WTC11 (cell line): ENCODE results near the gene SLC25A38. TPM values are rescaled to one million over a fixed set of nuclear protein-coding genes. Genes with fewer than 3 reads are reported as not detected.
A peak's percentile ranks its signal among the peaks of the same experiment; 100 is the strongest.

Experiments used
- CBFB ChIP-seq: sonication (generic); formaldehyde crosslinking; IDR thresholded peaks from 2 replicates; pipeline ENCODE4 v1.8.1; 2022; ENCODE audit warnings: mild to moderate bottlenecking, low read depth, missing genetic modification reagents
- EMX1 ChIP-seq: fragments of 250-450 bp; sonication (Bioruptor Pico); IDR thresholded peaks from 2 replicates; pipeline ENCODE4 v1.8.0; 2021; ENCODE audit warnings: mild to moderate bottlenecking
- FOXK1 ChIP-seq: sonication (generic); formaldehyde crosslinking; IDR thresholded peaks from 2 replicates; pipeline ENCODE4 v1.8.0; 2022; ENCODE audit warnings: mild to moderate bottlenecking, moderate library complexity, missing genetic modification reagents
- FOXP1 ChIP-seq: sonication (generic); formaldehyde crosslinking; IDR thresholded peaks from 2 replicates; pipeline ENCODE4 v1.8.0; 2022; ENCODE audit warnings: missing genetic modification reagents, mild to moderate bottlenecking, moderate library complexity, borderline replicate concordance
- GABPB1 ChIP-seq: sonication (generic); formaldehyde crosslinking; IDR thresholded peaks from 2 replicates; pipeline ENCODE4 v1.8.1; 2023; ENCODE audit warnings: mild to moderate bottlenecking, missing genetic modification reagents
- IRF2 ChIP-seq: sonication (generic); formaldehyde crosslinking; IDR thresholded peaks from 2 replicates; pipeline ENCODE4 v1.8.0; 2022; ENCODE audit warnings: low read depth, missing genetic modification reagents, borderline replicate concordance
- JAZF1 ChIP-seq: fragments of 250-450 bp; sonication (Bioruptor Pico); IDR thresholded peaks from 2 replicates; pipeline ENCODE4 v1.9.0; 2021; ENCODE audit warnings: moderate library complexity, mild to moderate bottlenecking, inconsistent platforms
- NFATC4 ChIP-seq: fragments of 250-450 bp; sonication (Bioruptor Pico); IDR thresholded peaks from 2 replicates; pipeline ENCODE4 v1.9.0; 2021; ENCODE audit warnings: mild to moderate bottlenecking
- NR1H2 ChIP-seq: sonication (generic); formaldehyde crosslinking; IDR thresholded peaks from 2 replicates; pipeline ENCODE4 v1.9.0; 2021; ENCODE audit warnings: mild to moderate bottlenecking, moderate library complexity, missing genetic modification reagents
- OVOL2 ChIP-seq: fragments of 250-450 bp; sonication (Bioruptor Pico); IDR thresholded peaks from 2 replicates; pipeline ENCODE4 v1.9.0; 2021; ENCODE audit warnings: mild to moderate bottlenecking, borderline replicate concordance
- PRRX2 ChIP-seq: fragments of 250-450 bp; sonication (Bioruptor Pico); IDR thresholded peaks from 2 replicates; pipeline ENCODE4 v1.8.0; 2021; ENCODE audit warnings: mild to moderate bottlenecking
- RORB ChIP-seq: fragments of 250-450 bp; sonication (Bioruptor Pico); IDR thresholded peaks from 2 replicates; pipeline ENCODE4 v1.9.0; 2021; ENCODE audit warnings: mild to moderate bottlenecking
- SMAD4 ChIP-seq: sonication (generic); formaldehyde crosslinking; IDR thresholded peaks from 2 replicates; pipeline ENCODE4 v1.8.0; 2022; ENCODE audit warnings: mild to moderate bottlenecking, missing genetic modification reagents
- ZNF138 ChIP-seq: sonication (generic); formaldehyde crosslinking; conservative IDR thresholded peaks from 2 replicates; pipeline ENCODE4 v1.8.1; 2022; ENCODE audit warnings: mild to moderate bottlenecking, moderate library complexity, missing genetic modification reagents
- ZNF671 ChIP-seq: fragments of 250-450 bp; sonication (Bioruptor Pico); IDR thresholded peaks from 2 replicates; pipeline ENCODE4 v1.8.0; 2021; ENCODE audit warnings: mild to moderate bottlenecking
- total RNA-seq: library from RNA; stranded (reverse); gene quantifications from 3 replicates; pipeline ENCODE4 v1.2.3, GENCODE V29; 2021
- TF ChIP-seq, protein P1 (sequence below): sonication (generic); formaldehyde crosslinking; IDR thresholded peaks from 2 replicates; pipeline ENCODE4 v1.8.0; 2022; ENCODE audit warnings: mild to moderate bottlenecking, missing genetic modification reagents
- TF ChIP-seq, protein P2 (sequence below): sonication (generic); formaldehyde crosslinking; IDR thresholded peaks from 2 replicates; pipeline ENCODE4 v1.8.0; 2022; ENCODE audit warnings: mild to moderate bottlenecking, missing genetic modification reagents
- TF ChIP-seq, protein P3 (sequence below): sonication (generic); formaldehyde crosslinking; IDR thresholded peaks from 2 replicates; pipeline ENCODE4 v1.8.1; 2022; ENCODE audit warnings: mild to moderate bottlenecking, missing genetic modification reagents, moderate library complexity, borderline replicate concordance
- TF ChIP-seq, protein P4 (sequence below): sonication (generic); formaldehyde crosslinking; IDR thresholded peaks from 2 replicates; pipeline ENCODE4 v1.8.0; 2023; ENCODE audit warnings: mild to moderate bottlenecking, missing genetic modification reagents
- TF ChIP-seq, protein P5 (sequence below): sonication (generic); formaldehyde crosslinking; IDR thresholded peaks from 2 replicates; pipeline ENCODE4 v1.8.1; 2022; ENCODE audit warnings: mild to moderate bottlenecking, moderate library complexity, missing genetic modification reagents
- TF ChIP-seq, protein P6 (sequence below): sonication (generic); formaldehyde crosslinking; IDR thresholded peaks from 2 replicates; pipeline ENCODE4 v1.8.1; 2023; ENCODE audit warnings: mild to moderate bottlenecking, moderate library complexity, missing genetic modification reagents
- TF ChIP-seq, protein P7 (sequence below): sonication (generic); formaldehyde crosslinking; IDR thresholded peaks from 2 replicates; pipeline ENCODE4 v1.8.1; 2022; ENCODE audit warnings: low read depth, missing genetic modification reagents, borderline replicate concordance

The SLC25A38 gene
- total RNA-seq, 1 experiment from 2014 or later = 34.9 TPM

DNA sequence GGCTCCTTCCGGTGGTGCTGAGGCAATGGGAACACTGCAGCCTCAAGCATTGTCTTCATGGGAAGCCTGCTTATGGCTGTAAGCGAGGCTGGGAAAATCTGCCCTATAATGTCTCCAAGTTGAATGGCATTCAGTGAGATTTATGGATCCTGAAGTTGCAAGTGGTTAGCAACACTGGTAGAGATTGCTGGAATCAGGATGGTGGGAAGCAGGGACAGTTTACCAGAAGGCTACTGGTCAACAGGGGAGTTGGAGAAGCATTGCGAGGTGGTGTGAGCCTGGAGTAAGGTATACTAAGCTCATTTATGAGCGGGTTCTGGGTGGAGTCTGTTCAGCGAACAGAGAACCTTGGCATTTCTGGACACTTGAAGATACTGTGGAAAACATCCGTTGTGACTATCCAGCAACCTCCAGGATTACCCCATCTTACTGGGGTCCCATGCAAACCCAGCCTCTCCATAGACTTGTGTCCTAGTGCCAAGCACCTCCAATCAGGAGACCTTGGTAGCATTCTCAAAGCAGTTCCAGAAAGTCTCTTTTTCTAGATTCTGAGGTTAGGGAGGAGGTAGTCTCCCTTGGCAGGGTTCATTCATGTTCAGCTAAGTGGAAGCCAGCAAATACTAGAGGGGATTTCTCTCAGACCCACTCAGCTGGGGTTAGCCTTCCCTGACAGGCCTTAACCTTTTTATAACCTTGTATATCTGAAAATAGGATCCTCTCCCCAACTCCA is 30.7 kb downstream of the SLC25A38 start (continued):
- TF ChIP-seq, protein P1, sequence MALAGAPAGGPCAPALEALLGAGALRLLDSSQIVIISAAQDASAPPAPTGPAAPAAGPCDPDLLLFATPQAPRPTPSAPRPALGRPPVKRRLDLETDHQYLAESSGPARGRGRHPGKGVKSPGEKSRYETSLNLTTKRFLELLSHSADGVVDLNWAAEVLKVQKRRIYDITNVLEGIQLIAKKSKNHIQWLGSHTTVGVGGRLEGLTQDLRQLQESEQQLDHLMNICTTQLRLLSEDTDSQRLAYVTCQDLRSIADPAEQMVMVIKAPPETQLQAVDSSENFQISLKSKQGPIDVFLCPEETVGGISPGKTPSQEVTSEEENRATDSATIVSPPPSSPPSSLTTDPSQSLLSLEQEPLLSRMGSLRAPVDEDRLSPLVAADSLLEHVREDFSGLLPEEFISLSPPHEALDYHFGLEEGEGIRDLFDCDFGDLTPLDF (CRISPR knock-in tag) = no peak
- TF ChIP-seq, protein P2, sequence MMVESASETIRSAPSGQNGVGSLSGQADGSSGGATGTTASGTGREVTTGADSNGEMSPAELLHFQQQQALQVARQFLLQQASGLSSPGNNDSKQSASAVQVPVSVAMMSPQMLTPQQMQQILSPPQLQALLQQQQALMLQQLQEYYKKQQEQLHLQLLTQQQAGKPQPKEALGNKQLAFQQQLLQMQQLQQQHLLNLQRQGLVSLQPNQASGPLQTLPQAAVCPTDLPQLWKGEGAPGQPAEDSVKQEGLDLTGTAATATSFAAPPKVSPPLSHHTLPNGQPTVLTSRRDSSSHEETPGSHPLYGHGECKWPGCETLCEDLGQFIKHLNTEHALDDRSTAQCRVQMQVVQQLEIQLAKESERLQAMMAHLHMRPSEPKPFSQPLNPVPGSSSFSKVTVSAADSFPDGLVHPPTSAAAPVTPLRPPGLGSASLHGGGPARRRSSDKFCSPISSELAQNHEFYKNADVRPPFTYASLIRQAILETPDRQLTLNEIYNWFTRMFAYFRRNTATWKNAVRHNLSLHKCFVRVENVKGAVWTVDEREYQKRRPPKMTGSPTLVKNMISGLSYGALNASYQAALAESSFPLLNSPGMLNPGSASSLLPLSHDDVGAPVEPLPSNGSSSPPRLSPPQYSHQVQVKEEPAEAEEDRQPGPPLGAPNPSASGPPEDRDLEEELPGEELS (CRISPR knock-in tag) = no peak
- TF ChIP-seq, protein P3, sequence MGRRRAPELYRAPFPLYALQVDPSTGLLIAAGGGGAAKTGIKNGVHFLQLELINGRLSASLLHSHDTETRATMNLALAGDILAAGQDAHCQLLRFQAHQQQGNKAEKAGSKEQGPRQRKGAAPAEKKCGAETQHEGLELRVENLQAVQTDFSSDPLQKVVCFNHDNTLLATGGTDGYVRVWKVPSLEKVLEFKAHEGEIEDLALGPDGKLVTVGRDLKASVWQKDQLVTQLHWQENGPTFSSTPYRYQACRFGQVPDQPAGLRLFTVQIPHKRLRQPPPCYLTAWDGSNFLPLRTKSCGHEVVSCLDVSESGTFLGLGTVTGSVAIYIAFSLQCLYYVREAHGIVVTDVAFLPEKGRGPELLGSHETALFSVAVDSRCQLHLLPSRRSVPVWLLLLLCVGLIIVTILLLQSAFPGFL (CRISPR knock-in tag) = no peak
- TF ChIP-seq FOXK1 (no peak), NFATC4 (peak; percentile 83), EMX1 (CRISPR knock-in tag) (peak; percentile 93), RORB (CRISPR knock-in tag) (no peak), ZNF671 (peak; percentile 79), NR1H2 (no peak), IRF2 (CRISPR knock-in tag) (no peak), JAZF1 (CRISPR knock-in tag) (no peak), FOXP1 (no peak), SMAD4 (CRISPR knock-in tag) (no peak), GABPB1 (CRISPR knock-in tag) (no peak), CBFB (no peak), PRRX2 (CRISPR knock-in tag) (peak; percentile 69), OVOL2 (CRISPR knock-in tag) (no peak), ZNF138 (no peak)
- TF ChIP-seq, protein P4, sequence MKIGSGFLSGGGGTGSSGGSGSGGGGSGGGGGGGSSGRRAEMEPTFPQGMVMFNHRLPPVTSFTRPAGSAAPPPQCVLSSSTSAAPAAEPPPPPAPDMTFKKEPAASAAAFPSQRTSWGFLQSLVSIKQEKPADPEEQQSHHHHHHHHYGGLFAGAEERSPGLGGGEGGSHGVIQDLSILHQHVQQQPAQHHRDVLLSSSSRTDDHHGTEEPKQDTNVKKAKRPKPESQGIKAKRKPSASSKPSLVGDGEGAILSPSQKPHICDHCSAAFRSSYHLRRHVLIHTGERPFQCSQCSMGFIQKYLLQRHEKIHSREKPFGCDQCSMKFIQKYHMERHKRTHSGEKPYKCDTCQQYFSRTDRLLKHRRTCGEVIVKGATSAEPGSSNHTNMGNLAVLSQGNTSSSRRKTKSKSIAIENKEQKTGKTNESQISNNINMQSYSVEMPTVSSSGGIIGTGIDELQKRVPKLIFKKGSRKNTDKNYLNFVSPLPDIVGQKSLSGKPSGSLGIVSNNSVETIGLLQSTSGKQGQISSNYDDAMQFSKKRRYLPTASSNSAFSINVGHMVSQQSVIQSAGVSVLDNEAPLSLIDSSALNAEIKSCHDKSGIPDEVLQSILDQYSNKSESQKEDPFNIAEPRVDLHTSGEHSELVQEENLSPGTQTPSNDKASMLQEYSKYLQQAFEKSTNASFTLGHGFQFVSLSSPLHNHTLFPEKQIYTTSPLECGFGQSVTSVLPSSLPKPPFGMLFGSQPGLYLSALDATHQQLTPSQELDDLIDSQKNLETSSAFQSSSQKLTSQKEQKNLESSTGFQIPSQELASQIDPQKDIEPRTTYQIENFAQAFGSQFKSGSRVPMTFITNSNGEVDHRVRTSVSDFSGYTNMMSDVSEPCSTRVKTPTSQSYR (CRISPR knock-in tag) = no peak
- TF ChIP-seq, protein P5, sequence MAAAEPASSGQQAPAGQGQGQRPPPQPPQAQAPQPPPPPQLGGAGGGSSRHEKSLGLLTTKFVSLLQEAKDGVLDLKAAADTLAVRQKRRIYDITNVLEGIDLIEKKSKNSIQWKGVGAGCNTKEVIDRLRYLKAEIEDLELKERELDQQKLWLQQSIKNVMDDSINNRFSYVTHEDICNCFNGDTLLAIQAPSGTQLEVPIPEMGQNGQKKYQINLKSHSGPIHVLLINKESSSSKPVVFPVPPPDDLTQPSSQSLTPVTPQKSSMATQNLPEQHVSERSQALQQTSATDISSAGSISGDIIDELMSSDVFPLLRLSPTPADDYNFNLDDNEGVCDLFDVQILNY (CRISPR knock-in tag) = no peak
- TF ChIP-seq, protein P6, sequence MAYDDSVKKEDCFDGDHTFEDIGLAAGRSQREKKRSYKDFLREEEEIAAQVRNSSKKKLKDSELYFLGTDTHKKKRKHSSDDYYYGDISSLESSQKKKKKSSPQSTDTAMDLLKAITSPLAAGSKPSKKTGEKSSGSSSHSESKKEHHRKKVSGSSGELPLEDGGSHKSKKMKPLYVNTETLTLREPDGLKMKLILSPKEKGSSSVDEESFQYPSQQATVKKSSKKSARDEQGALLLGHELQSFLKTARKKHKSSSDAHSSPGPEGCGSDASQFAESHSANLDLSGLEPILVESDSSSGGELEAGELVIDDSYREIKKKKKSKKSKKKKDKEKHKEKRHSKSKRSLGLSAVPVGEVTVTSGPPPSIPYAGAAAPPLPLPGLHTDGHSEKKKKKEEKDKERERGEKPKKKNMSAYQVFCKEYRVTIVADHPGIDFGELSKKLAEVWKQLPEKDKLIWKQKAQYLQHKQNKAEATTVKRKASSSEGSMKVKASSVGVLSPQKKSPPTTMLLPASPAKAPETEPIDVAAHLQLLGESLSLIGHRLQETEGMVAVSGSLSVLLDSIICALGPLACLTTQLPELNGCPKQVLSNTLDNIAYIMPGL (CRISPR knock-in tag) = no peak
- TF ChIP-seq, protein P7, sequence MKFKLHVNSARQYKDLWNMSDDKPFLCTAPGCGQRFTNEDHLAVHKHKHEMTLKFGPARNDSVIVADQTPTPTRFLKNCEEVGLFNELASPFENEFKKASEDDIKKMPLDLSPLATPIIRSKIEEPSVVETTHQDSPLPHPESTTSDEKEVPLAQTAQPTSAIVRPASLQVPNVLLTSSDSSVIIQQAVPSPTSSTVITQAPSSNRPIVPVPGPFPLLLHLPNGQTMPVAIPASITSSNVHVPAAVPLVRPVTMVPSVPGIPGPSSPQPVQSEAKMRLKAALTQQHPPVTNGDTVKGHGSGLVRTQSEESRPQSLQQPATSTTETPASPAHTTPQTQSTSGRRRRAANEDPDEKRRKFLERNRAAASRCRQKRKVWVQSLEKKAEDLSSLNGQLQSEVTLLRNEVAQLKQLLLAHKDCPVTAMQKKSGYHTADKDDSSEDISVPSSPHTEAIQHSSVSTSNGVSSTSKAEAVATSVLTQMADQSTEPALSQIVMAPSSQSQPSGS (CRISPR knock-in tag) = no peak
